K562 (cell line): ENCODE results near the gene PIP4K2C. TPM values are rescaled to one million over a fixed set of nuclear protein-coding genes. Genes with fewer than 3 reads are reported as not detected.

Experiments
- BCLAF1 ChIP-seq, 2 experiments: fragments of 450-650 bp in 1 of 2; IDR thresholded peaks; 2 replicates each; pipeline ENCODE4 v1.6.1; 2011 to 2017; ENCODE audit warnings: low read depth in 2 of 2, antibody characterized with exemption in 1 of 2, borderline replicate concordance in 1 of 2, low read length in 1 of 2, mild to moderate bottlenecking in 1 of 2, mixed read lengths in 1 of 2; ENCODE audit not compliant: control insufficient read depth in 1 of 2
- CGGBP1 ChIP-seq: fragments of 250-450 bp; sonication (Bioruptor Pico); IDR thresholded peaks from 2 replicates; pipeline ENCODE4 v1.9.0; 2021; ENCODE audit warnings: mild to moderate bottlenecking
- CREB1 ChIP-seq, 2 experiments: sonication (generic) in 1 of 2; formaldehyde crosslinking in 1 of 2; IDR thresholded peaks; 2 replicates each; pipeline versions ENCODE4 v1.6.1 to v1.8.0; 2012 to 2022; ENCODE audit warnings: inconsistent platforms in 1 of 2, mild to moderate bottlenecking in 1 of 2, missing genetic modification reagents in 1 of 2, moderate library complexity in 1 of 2
- E4F1 ChIP-seq: fragments of 250-450 bp; sonication (Bioruptor Pico); IDR thresholded peaks from 2 replicates; pipeline ENCODE4 v1.5.0; 2021; ENCODE audit warnings: mild to moderate bottlenecking, borderline replicate concordance
- ETV6 ChIP-seq, 3 experiments: fragments of 150-350 bp in 1 of 3; sonication (generic) in 1 of 3; formaldehyde crosslinking in 1 of 3; IDR thresholded peaks; 2 replicates each; pipeline versions ENCODE4 v1.6.1 to v1.8.0; 2014 to 2022; ENCODE audit warnings: borderline replicate concordance in 2 of 3, low read depth in 2 of 3, antibody characterized with exemption in 1 of 3, low read length in 1 of 3, mild to moderate bottlenecking in 1 of 3, missing genetic modification reagents in 1 of 3
- FOXK2 ChIP-seq, 2 experiments: fragments of 450-650 bp; IDR thresholded peaks in 1 of 2; conservative IDR thresholded peaks in 1 of 2; 2 replicates each; pipeline ENCODE4 v1.6.1; 2016; ENCODE audit warnings: low read depth in 2 of 2, mild to moderate bottlenecking in 1 of 2
- JUNB ChIP-seq: fragments of 450-650 bp; formaldehyde crosslinking; conservative IDR thresholded peaks from 2 replicates; pipeline ENCODE4 v1.4.0; 2020; ENCODE audit warnings: mild to moderate bottlenecking
- MAFK ChIP-seq: IDR thresholded peaks from 2 replicates; pipeline ENCODE4 v1.6.1; 2011; ENCODE audit warnings: low read length, improper control_type of control experiment
- SMAD3 ChIP-seq: fragments of 450-650 bp; formaldehyde crosslinking; conservative IDR thresholded peaks from 2 replicates; pipeline ENCODE4 v1.4.0; 2020; ENCODE audit warnings: mild to moderate bottlenecking
- ZBTB5 ChIP-seq: fragments of 450-650 bp; IDR thresholded peaks from 2 replicates; pipeline ENCODE4 v1.6.1; 2017; ENCODE audit warnings: antibody characterized with exemption
- ZKSCAN8 ChIP-seq: fragments of 200-800 bp; sonication (Bioruptor generic); IDR thresholded peaks from 2 replicates; pipeline ENCODE4 v1.6.1; 2016; ENCODE audit warnings: missing genetic modification characterization, missing compliant biosample characterization
- ZNF444 ChIP-seq: fragments of 250-450 bp; sonication (Bioruptor Pico); IDR thresholded peaks from 2 replicates; pipeline ENCODE4 v1.4.0; 2020; ENCODE audit warnings: mild to moderate bottlenecking, moderate library complexity
- ZNF507 ChIP-seq: conservative IDR thresholded peaks from 2 replicates; pipeline ENCODE4 v1.6.1; 2017; ENCODE audit warnings: missing genetic modification characterization, missing compliant biosample characterization
- polyA plus RNA-seq, 8 experiments: library from polyadenylated mRNA; depleted of rRNA in 4 of 8; stranded (reverse) in 5 of 8; unstranded in 3 of 8; fragments of >200 nt; fragmentation: Nextera tagmentation in 2 of 8; fragmentation: Illumina TruSeq in 1 of 8; extraction: Ambion mirVana in 2 of 8; extraction: Trizol in 1 of 8; gene quantifications; 2 replicates each; pipeline versions ENCODE4 v1.2.1 to v1.2.3, GENCODE V29; 2011 to 2014; ENCODE audit warnings: inconsistent platforms in 1 of 8, missing spikeins in 1 of 8
- total RNA-seq, 7 experiments: library from RNA; depleted of rRNA in 6 of 7; stranded (reverse); fragments of >200 nt in 6 of 7; fragmentation: Illumina TruSeq in 2 of 7; extraction: Trizol in 2 of 7; gene quantifications; 2 replicates each; pipeline versions ENCODE4 v1.2.1 to v1.2.3, GENCODE V29; 2011 to 2021; ENCODE audit warnings: low replicate concordance in 1 of 7
- TF ChIP-seq, protein P1 (sequence below): fragments of 450-650 bp; conservative IDR thresholded peaks from 2 replicates; pipeline ENCODE4 v1.6.1; 2016; ENCODE audit warnings: missing genetic modification characterization, low read depth, mild to moderate bottlenecking, control low read depth, missing compliant biosample characterization
- TF ChIP-seq, protein P2 (sequence below): conservative IDR thresholded peaks from 2 replicates; pipeline ENCODE4 v1.6.1; 2011; ENCODE audit warnings: low read depth, mild to moderate bottlenecking, low read length; ENCODE audit not compliant: control insufficient read depth

The PIP4K2C gene
- total and polyA plus RNA-seq, 9 of the 15 experiments (the other 6 are each of a cell fraction or from before 2014, with no cell fraction given): 9.0 to 41.4 (median 18.3) TPM

DNA sequence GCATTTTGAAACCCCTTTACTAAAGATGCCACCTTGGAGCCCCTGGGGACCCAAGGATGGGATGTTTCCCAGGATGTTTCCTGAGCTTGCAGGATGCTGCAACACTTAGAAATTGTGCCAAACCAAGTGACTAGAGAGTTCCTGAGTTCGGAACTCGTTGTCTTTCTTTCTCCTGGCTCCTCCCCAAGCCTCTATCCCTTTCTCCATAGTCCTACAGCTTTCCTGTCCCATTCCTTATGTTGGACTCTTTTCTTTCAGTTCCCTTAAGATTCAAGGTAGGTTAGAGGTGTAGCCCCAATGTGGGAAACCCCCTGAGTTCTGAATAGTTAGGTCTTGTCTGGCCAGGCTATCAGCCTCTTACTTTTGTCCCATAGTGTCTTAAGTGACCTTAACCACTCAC, 42.5 kb upstream of the PIP4K2C start (continued):
- peak; percentile 32; the same call in 1 of the 2 replicates for TF ChIP-seq MAFK
- no peak for TF ChIP-seq E4F1 (CRISPR knock-in tag)
- no peak for TF ChIP-seq ZBTB5
- TF ChIP-seq, protein P1, sequence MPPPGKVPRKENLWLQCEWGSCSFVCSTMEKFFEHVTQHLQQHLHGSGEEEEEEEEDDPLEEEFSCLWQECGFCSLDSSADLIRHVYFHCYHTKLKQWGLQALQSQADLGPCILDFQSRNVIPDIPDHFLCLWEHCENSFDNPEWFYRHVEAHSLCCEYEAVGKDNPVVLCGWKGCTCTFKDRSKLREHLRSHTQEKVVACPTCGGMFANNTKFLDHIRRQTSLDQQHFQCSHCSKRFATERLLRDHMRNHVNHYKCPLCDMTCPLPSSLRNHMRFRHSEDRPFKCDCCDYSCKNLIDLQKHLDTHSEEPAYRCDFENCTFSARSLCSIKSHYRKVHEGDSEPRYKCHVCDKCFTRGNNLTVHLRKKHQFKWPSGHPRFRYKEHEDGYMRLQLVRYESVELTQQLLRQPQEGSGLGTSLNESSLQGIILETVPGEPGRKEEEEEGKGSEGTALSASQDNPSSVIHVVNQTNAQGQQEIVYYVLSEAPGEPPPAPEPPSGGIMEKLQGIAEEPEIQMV (tag): no peak
- TF ChIP-seq ZKSCAN8: 0 out of 2 replicates have a peak, but pooled peaks have one; percentile 25
- TF ChIP-seq, protein P2, sequence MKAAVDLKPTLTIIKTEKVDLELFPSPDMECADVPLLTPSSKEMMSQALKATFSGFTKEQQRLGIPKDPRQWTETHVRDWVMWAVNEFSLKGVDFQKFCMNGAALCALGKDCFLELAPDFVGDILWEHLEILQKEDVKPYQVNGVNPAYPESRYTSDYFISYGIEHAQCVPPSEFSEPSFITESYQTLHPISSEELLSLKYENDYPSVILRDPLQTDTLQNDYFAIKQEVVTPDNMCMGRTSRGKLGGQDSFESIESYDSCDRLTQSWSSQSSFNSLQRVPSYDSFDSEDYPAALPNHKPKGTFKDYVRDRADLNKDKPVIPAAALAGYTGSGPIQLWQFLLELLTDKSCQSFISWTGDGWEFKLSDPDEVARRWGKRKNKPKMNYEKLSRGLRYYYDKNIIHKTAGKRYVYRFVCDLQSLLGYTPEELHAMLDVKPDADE: no peak
- TF ChIP-seq CREB1 (IDR thresholded peaks at IDR 0.05): no peak
- TF ChIP-seq CREB1 (CRISPR knock-in tag; IDR thresholded peaks at IDR 0.05): 0 out of 2 replicates have a peak, but pooled peaks have one; percentile 10
- TF ChIP-seq CGGBP1 (CRISPR knock-in tag): no peak
- TF ChIP-seq FOXK2 (conservative IDR thresholded peaks at IDR 0.05 in 1 of 2, IDR thresholded peaks at IDR 0.05 in 1 of 2; ENCODE audit: low read depth in 2 of 2): peak in 1 of 2 experiments; percentile 48; a peak in 1 of 4 replicates
- no peak for TF ChIP-seq ZNF444
- TF ChIP-seq SMAD3 (CRISPR knock-in tag): no peak
- no peak for TF ChIP-seq JUNB (CRISPR knock-in tag)
- TF ChIP-seq ZNF507: no peak
- no peak for TF ChIP-seq ETV6 (IDR thresholded peaks at IDR 0.05; ENCODE audit: borderline replicate concordance in 1 of 2, low read depth in 2 of 2, low read length in 1 of 2)
- no peak for TF ChIP-seq ETV6 (CRISPR knock-in tag; IDR thresholded peaks at IDR 0.05; ENCODE audit: borderline replicate concordance)
- TF ChIP-seq BCLAF1 (IDR thresholded peaks at IDR 0.05; ENCODE audit: borderline replicate concordance in 1 of 2, control insufficient read depth in 1 of 2, low read depth in 2 of 2, low read length in 1 of 2): no peak
